DMS153 treated with DMSO at 0.1 percent for 48 hours (cell line): Measurements from ENCODE around the gene RYR3.

ENCODE experiments used
- DNase-seq: peaks from one replicate; lab custom pipeline; 2025; ENCODE audit not compliant: unreplicated experiment; lab: John Stamatoyannopoulos, UW

The RYR3 gene

GRCh38 chr15:33742306-33742705 is 431.5 kb downstream of the RYR3 start:
- DNase-seq, result no peak

DNA sequence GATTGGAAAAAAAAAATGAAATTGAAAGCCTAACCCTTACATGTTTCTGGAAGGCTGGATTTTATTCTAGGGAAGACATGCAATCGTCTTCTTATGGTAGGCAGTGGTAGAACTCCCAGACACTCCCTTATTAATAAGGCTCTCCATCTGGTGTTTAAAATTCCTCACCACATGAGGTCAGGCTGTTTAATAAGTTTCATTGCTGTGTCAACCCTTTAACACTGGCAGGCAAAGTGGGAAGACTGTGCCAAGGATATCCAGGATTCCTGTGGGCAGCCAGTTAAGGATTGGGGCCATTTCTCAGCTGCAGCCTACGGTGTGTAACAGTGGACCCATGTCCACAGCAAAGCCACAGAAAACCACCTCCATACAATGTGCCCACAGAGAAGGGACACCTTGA is 432.0 kb downstream of the RYR3 start:
- DNase-seq, result no peak

- no peak for DNase-seq
Measured at GRCh38 chr15:33746203-33746602, 435.4 kb downstream of the RYR3 start.

DNA sequence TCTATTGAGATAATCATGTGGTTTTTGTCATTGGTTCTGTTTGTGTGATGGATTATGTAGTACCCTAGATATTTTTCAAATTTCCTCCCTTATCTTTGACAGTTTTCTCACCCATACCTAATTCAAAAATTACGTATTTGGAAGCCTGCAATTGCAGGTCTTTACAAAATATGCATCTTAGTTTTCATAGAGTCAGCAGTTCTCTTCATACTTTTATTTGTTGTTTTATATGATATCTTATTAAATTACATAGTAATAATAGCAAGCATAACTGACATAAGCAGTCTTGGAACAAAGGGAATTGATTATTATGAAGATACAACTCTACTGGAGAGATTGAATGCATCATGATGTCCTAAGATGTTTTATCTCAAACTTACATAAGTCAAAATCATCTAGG is 442.2 kb downstream of the RYR3 start:
- no peak for DNase-seq

GRCh38 chr15:33754242-33754641 is 443.5 kb downstream of the RYR3 start:
- DNase-seq, result no peak

GRCh38 chr15:33756961-33757360 is 446.2 kb downstream of the RYR3 start:
- DNase-seq, result no peak

GRCh38 chr15:33757516-33758232 is 446.9 kb downstream of the RYR3 start:
- no peak for DNase-seq

DNA sequence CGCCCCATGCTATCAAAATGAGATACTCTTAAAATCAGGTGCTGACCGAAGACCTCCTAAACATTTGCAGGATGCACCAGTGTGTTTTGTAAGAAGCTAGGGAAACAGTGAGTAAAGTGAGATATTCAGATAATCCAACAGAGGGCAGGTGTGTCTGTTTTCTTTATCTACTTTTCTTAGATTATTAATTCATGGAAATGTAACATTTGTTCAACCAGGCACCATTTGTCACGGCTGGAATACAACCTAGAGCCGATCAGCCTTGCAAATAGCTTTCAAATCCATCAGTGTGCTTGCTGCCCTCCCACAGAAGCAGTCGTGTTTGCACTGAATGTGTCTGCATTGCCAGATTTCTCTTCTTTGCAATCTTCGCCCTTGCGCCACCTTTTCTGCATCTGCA is 455.6 kb downstream of the RYR3 start:
- DNase-seq, result no peak

DNA sequence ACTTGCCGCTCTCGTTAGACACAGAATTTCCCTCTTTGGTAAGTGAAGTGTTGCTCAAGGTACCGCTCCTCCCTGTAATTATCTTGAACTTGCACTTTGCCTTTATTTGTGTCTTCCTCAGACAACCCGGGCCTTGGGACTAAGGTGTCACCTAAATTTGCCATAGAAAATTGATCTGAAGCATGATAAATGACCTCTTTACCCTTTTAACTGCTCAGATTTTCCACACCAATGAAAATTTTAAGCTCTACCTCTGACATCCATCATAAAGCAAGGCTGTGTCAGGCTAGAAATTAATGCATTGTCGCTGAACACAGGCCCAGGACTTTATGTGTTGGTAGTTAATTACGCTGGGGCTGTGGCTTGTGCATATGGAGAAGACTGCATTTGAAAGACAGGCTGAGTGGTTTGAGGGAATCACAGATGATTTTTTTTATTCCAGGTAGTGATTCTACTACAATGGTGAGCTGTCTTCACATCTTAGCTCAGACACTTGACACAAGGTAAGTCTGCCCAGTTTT is 458.0 kb downstream of the RYR3 start:
- no peak for DNase-seq

GRCh38 chr15:33773969-33774368 is 463.2 kb downstream of the RYR3 start:
- no peak for DNase-seq

GRCh38 chr15:33778852-33779251 is 468.1 kb downstream of the RYR3 start:
- no peak for DNase-seq

DNA sequence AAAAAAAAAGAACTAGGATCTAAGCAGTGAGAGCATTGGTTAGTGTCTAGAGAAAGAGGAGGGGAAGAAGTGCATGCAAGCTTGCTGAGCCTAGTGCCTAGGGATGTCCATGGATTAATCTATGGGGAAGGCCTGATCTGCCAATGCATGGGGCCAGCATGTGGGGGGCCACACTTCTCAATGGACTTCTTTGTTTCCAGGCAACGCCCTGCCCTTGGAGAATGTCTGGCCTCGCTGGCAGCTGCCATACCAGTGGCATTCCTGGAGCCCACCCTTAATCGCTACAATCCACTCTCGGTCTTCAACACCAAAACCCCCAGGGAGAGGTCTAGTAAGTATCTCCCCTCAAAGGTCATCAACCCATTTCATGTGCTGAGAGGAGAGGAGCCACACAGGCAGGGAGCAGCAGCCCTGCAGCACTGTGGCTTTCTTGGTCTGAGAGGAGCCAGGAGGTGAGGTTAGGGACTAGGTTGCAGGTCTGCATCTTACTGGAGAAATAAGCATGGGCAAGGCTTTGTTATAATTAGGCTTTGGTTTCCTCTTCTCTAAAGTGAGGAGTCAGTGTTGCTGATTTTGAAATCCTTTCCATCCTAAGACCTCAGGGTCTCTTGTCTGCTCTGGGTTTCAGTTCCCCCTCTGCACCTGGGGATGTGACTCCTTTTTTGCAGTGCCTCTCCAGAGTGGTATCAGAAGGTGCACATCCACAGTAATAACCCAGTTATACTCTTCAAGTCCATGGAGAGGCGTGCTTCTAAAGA is 469.4 kb downstream of the RYR3 start:
- no peak for DNase-seq

DNA sequence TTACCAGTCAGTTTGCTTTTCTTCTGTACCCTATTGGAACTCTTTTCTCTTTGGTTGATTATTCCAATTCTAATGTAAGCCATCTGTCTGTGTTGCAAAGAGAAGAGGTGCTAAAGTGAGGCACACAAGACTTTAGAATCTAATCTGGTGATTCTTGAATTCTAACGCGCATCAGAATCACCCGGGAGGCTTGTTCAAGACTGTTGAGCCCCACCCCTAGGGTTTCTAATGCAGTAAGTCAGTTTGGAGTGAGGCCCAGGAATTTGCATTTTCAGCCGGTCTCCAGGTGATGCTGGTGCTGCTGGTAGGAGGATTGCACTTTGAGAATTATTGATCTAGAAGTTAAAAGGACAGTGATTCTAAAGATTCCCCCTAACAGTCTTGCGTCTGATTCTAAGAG is 472.2 kb downstream of the RYR3 start:
- DNase-seq, result no peak

DNA sequence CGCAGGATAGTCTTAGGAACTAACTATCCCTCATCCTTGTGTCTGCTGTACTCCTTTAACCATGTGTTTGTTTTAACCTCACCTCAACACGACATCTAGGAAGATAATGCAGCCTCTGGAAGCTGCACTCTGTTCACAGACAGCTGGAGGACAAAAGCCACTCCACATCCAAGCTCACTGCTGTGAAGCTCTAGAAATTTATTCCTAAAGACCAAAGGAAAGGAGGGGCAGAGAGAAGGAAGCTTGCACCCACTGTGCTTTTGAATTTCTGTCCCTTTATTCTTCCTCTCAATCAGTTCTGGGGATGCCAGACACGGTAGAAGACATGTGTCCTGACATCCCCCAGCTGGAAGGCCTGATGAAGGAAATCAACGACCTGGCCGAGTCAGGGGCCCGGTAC is 474.6 kb downstream of the RYR3 start:
- DNase-seq, result no peak

DNA sequence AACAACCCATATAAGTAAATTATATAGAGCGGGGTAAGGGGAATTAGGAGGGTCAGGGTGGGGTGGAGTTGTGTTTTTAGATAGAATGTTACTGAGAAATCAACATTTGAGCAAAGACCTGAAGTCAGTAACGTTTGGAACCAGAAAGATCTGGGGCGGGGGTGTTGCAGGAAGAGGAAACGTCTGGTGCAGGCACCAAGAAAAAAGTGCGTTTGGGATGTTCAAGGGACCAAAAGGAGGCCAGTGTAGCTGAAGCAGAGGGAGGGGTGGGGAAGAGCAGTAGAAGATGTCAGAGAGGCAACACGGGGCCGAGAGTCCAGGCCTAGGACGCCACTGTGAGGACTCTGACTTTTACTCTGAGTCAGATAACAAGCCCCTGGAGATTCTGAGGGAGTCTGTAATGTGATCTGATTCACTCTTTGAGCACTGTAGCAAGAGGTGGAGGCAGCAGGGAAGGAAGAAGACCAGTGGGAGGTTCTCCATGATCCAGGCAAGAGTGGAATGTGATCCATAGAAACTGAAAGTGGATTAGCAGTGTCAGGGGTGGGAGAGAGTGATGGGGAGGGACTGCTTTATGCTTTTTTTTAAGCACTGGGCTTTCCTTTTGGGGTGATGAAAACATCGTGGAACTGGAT is 478.3 kb downstream of the RYR3 start:
- no peak for DNase-seq

DNA sequence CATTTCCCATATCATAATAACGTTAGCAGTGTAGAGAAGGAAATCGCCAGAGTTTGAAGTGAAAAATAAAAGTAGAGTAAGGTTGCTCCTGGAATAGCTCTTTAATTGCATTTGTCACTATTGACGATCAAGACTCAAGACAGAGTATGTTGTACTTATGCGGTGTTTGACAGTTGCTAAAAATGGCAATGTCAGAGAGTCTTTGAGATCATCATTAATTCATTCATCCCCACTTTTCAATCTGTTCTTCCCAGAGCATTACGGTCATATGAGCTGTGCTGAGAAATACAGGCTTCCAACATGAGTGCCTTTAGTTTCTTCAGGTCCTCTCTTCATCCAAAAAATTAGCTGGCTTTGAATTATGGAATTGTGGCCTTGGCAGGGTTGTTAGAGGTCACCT is 483.7 kb downstream of the RYR3 start:
- no peak for DNase-seq

- no peak for DNase-seq
Measured at GRCh38 chr15:33795070-33795469, 484.3 kb downstream of the RYR3 start.

GRCh38 chr15:33797651-33798050 is 486.9 kb downstream of the RYR3 start:
- DNase-seq, result no peak

GRCh38 chr15:33801954-33802353 is 491.2 kb downstream of the RYR3 start:
- no peak for DNase-seq

- no peak for DNase-seq
Measured at GRCh38 chr15:33807665-33808064, 496.9 kb downstream of the RYR3 start.

DNA sequence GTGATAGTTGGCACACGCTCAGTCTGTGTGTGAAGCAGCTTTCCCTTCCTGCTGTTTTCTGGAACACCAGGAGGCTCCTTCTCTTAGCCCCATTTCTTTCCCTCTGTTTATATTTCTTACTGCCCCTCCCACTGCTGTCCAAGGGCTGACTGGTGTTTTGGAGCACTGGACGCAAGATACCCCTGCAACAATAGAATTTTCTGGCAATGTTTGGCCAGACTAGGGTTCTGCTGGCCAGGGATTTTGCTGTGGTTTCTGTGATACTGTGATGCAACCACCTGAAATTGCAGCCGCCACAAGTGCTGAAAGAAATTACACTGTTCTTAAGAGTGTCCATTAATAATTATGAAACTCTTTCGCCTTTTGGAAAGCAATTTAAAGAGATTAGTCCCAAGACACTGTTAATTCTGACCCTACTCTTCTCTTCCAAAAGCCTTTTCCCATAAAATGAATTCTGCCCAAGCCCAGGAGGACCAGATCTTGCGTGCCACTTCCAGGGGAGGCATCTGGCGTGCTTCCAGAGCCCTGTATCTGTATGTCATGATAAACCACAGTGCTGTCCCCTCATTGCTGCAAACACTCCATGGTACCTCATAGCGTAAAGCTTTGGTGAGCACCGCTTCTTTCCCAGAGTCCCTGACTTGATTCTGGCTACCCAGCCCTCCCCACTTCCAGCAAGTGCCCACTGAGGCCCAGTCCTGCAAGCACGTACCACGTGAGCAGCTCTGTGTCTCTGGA is 498.1 kb downstream of the RYR3 start:
- no peak for DNase-seq
